H1 (cell line): ENCODE results near the gene NSD2. TPM values are rescaled to one million over a fixed set of nuclear protein-coding genes. Genes with fewer than 3 reads are reported as not detected.

Experiments
- CTCF ChIA-PET: fragments of 300-600 bp; sonication (Branson Sonifier 250); formaldehyde crosslinking; loops from one replicate; lab custom pipeline; 2021; ENCODE audit not compliant: partially characterized antibody; lab: Charles Lee
- POLR2A ChIA-PET: fragments of 300-600 bp; sonication (Branson Sonifier 250); formaldehyde crosslinking; loops from one replicate; lab custom pipeline; 2021; ENCODE audit warnings: inconsistent platforms; ENCODE audit not compliant: partially characterized antibody; lab: Charles Lee
- DNase-seq, 2 experiments: peaks; one replicate each; pipeline versions ENCODE4 v3.0.0 to v3.0.0-alpha.2; 2010 to 2022; ENCODE audit warnings: low spot score in 2 of 2, low read depth in 1 of 2, mixed read lengths in 1 of 2
- FAIRE-seq: peaks from 2 replicates; lab custom pipeline; 2011; peaks lifted over from hg19 to GRCh38; lab: Jason Lieb, UNC
- H2AFZ ChIP-seq: 2 replicates; pipeline ENCODE4 v1.8.1; 2012; ENCODE audit warnings: low read length, inconsistent platforms
- H2AK5ac ChIP-seq: 2 replicates; pipeline ENCODE4 v1.6.1; 2013; ENCODE audit warnings: low read depth, low read length
- H2BK120ac ChIP-seq: replicated peaks from 2 replicates; pipeline ENCODE3; 2013; ENCODE audit warnings: low read depth, low read length, inconsistent platforms
- H2BK12ac ChIP-seq: 2 replicates; pipeline ENCODE4 v1.6.1; 2013; ENCODE audit warnings: low read depth, low read length
- H2BK15ac ChIP-seq: 2 replicates; pipeline ENCODE4 v1.6.1; 2013; ENCODE audit warnings: low read length
- H2BK20ac ChIP-seq: 2 replicates; pipeline ENCODE4 v1.6.1; 2013; ENCODE audit warnings: low read length
- H2BK5ac ChIP-seq: 2 replicates; pipeline ENCODE4 v1.6.1; 2013; ENCODE audit warnings: low read depth, low read length
- H3K14ac ChIP-seq: 2 replicates; pipeline ENCODE4 v1.6.1; 2013; ENCODE audit warnings: inconsistent platforms; ENCODE audit not compliant: insufficient read length
- H3K18ac ChIP-seq: 2 replicates; pipeline ENCODE4 v1.6.1; 2013; ENCODE audit warnings: low read length; ENCODE audit errors: extremely low read depth
- H3K23ac ChIP-seq: 2 replicates; pipeline ENCODE4 v1.6.1; 2013; ENCODE audit warnings: inconsistent platforms; ENCODE audit not compliant: insufficient read length
- H3K23me2 ChIP-seq: 2 replicates; pipeline ENCODE4 v1.6.1; 2013; ENCODE audit warnings: low read depth, low read length
- H3K27ac ChIP-seq: 2 replicates; pipeline ENCODE4 v1.6.1; 2011; ENCODE audit warnings: low read depth, low read length, inconsistent platforms
- H3K27me3 ChIP-seq, 4 experiments: replicated peaks in 1 of 4; 1 replicate in 1 of 4; 2 replicates in 3 of 4; pipeline versions ENCODE4 v1.6.1 to v1.8.1; 2011 to 2013; ENCODE audit warnings: low read length in 3 of 4, mild to moderate bottlenecking in 3 of 4, inconsistent platforms in 2 of 4, mixed read lengths in 2 of 4, moderate library complexity in 1 of 4; ENCODE audit not compliant: control insufficient read depth in 3 of 4, insufficient read depth in 3 of 4; ENCODE audit errors: extremely low read depth in 1 of 4
- H3K36me3 ChIP-seq, 4 experiments: 2 replicates each; pipeline versions ENCODE4 v1.6.1 to v1.8.1; 2011 to 2013; ENCODE audit warnings: mild to moderate bottlenecking in 4 of 4, low read length in 3 of 4, moderate library complexity in 2 of 4, control low read depth in 1 of 4, inconsistent platforms in 1 of 4; ENCODE audit not compliant: insufficient read depth in 4 of 4, control insufficient read depth in 2 of 4
- H3K4ac ChIP-seq: replicated peaks from 2 replicates; pipeline ENCODE3; 2013; ENCODE audit warnings: low read length, low read depth, mixed read lengths, inconsistent platforms; ENCODE audit not compliant: insufficient read length
- H3K4me1 ChIP-seq, 4 experiments: replicated peaks in 1 of 4; 1 replicate in 1 of 4; 2 replicates in 3 of 4; pipeline versions ENCODE4 v1.6.1 to v1.8.1; 2011 to 2013; ENCODE audit warnings: low read length in 3 of 4, inconsistent platforms in 2 of 4, mixed read lengths in 1 of 4; ENCODE audit not compliant: insufficient read depth in 4 of 4, control insufficient read depth in 3 of 4
- H3K4me2 ChIP-seq, 2 experiments: 2 replicates each; pipeline versions ENCODE4 v1.6.1 to v1.8.1; 2011 to 2013; ENCODE audit warnings: low read depth in 2 of 2, low read length in 2 of 2, control low read depth in 1 of 2, inconsistent platforms in 1 of 2, mild to moderate bottlenecking in 1 of 2; ENCODE audit not compliant: insufficient read depth in 1 of 2
- H3K4me3 ChIP-seq, 4 experiments: fragments of 200-600, 300-600 bp in 1 of 4; sonication (generic), shearing (Covaris generic), sonication (Bioruptor Twin) in 1 of 4; 2 replicates each; pipeline versions ENCODE4 v1.5.1 to v1.8.1; 2011 to 2016; ENCODE audit warnings: low read length in 4 of 4, low read depth in 3 of 4, control low read depth in 2 of 4, inconsistent platforms in 2 of 4, mild to moderate bottlenecking in 2 of 4, mixed read lengths in 1 of 4, moderate library complexity in 1 of 4; ENCODE audit not compliant: insufficient read depth in 2 of 4; ENCODE audit errors: extremely low read depth in 1 of 4
- H3K56ac ChIP-seq: replicated peaks from 2 replicates; pipeline ENCODE3; 2013; ENCODE audit warnings: low read depth, mild to moderate bottlenecking, mixed read lengths, low read length, inconsistent platforms; ENCODE audit not compliant: insufficient read length
- H3K79me1 ChIP-seq: 2 replicates; pipeline ENCODE4 v1.6.1; 2013; ENCODE audit warnings: low read depth, low read length, control low read depth
- H3K79me2 ChIP-seq, 2 experiments: 2 replicates each; pipeline versions ENCODE4 v1.6.1 to v1.8.1; 2012 to 2013; ENCODE audit warnings: low read length in 2 of 2, mild to moderate bottlenecking in 2 of 2, inconsistent platforms in 1 of 2; ENCODE audit not compliant: insufficient read depth in 2 of 2, control insufficient read depth in 1 of 2
- H3K9ac ChIP-seq, 4 experiments: replicated peaks in 1 of 4; 1 replicate in 1 of 4; 2 replicates in 3 of 4; pipeline versions ENCODE4 v1.6.1 to v1.8.1; 2011 to 2013; ENCODE audit warnings: low read depth in 3 of 4, low read length in 3 of 4, control low read depth in 2 of 4, mild to moderate bottlenecking in 2 of 4, moderate library complexity in 2 of 4, inconsistent platforms in 1 of 4; ENCODE audit errors: extremely low read depth in 1 of 4
- H3K9me3 ChIP-seq, 2 experiments: 2 replicates each; pipeline versions ENCODE4 v1.6.1 to v1.8.1; 2012 to 2013; ENCODE audit warnings: mild to moderate bottlenecking in 2 of 2, moderate library complexity in 2 of 2, control low read depth in 1 of 2, inconsistent platforms in 1 of 2, low read depth in 1 of 2, low read length in 1 of 2, mixed read lengths in 1 of 2; ENCODE audit not compliant: insufficient read depth in 2 of 2
- H4K20me1 ChIP-seq, 2 experiments: replicated peaks in 1 of 2; 2 replicates each; pipeline versions ENCODE3 to v1.8.1; 2011 to 2013; ENCODE audit warnings: inconsistent platforms in 2 of 2, low read length in 2 of 2, mild to moderate bottlenecking in 1 of 2; ENCODE audit not compliant: insufficient read depth in 2 of 2, control insufficient read depth in 1 of 2
- H4K5ac ChIP-seq: 2 replicates; pipeline ENCODE4 v1.6.1; 2013; ENCODE audit warnings: low read length, low read depth, mixed read lengths, inconsistent platforms; ENCODE audit not compliant: insufficient read length
- H4K8ac ChIP-seq: 2 replicates; pipeline ENCODE4 v1.8.0; 2013; ENCODE audit warnings: mild to moderate bottlenecking, moderate library complexity, low read length, inconsistent platforms; ENCODE audit not compliant: insufficient read depth; ENCODE audit errors: extremely low read depth
- H4K91ac ChIP-seq: replicated peaks from 2 replicates; pipeline ENCODE3; 2013; ENCODE audit warnings: low read length, mixed read lengths, inconsistent platforms; ENCODE audit not compliant: insufficient read length
- JUND ChIP-seq: IDR thresholded peaks from 2 replicates; pipeline ENCODE4 v1.6.1; 2011; ENCODE audit warnings: mild to moderate bottlenecking, improper control_type of control experiment, low read length
- YY1 ChIP-seq: IDR thresholded peaks from 2 replicates; pipeline ENCODE4 v1.6.1; 2011; ENCODE audit warnings: low read depth, mild to moderate bottlenecking, low read length
- WGBS, 2 experiments: shearing (Covaris generic) in 1 of 2; methylation state at CpG; one replicate each; pipeline versions ENCODE4 v1.1.6 to v1.1.7; 2013 to 2015; ENCODE audit warnings: low lambda C conversion rate in 2 of 2, mixed read lengths in 2 of 2, inconsistent platforms in 1 of 2, low coverage in 1 of 2, missing lambda C conversion rate in 1 of 2; ENCODE audit not compliant: insufficient replicate concordance in 2 of 2, insufficient coverage in 1 of 2, insufficient read length in 1 of 2; ENCODE audit errors: extremely low coverage in 1 of 2, missing lambda C conversion rate in 1 of 2; 5-methylcytosine and 5-hydroxymethylcytosine counted together
- polyA plus RNA-seq, 7 experiments: library from polyadenylated mRNA; depleted of rRNA in 3 of 7; stranded (reverse) in 5 of 7; unstranded in 2 of 7; fragments of >200 nt in 5 of 7; fragments of 200-250 nt in 2 of 7; gene quantifications; 1 replicate in 5 of 7; 2 replicates in 1 of 7; 4 replicates in 1 of 7; pipeline versions ENCODE4 v1.2.1 to v1.2.3, GENCODE V29; 2011 to 2013; ENCODE audit warnings: missing spikeins in 2 of 7, mixed read lengths in 2 of 7
- total RNA-seq: library from RNA; stranded (reverse); fragmentation: NEBNext Ultra II Directional; extraction: Animal tissue kit (Norgen Biotek cat#: 25700); gene quantifications from 2 replicates; pipeline ENCODE4 v1.2.1, GENCODE V29; 2021
- TF ChIP-seq, protein P1 (sequence below): IDR thresholded peaks from 2 replicates; pipeline ENCODE4 v1.6.1; 2012; ENCODE audit warnings: inconsistent platforms
- TF ChIP-seq, protein P2 (sequence below): IDR thresholded peaks from 2 replicates; pipeline ENCODE4 v1.6.1; 2011; ENCODE audit warnings: low read depth, mild to moderate bottlenecking, low read length; ENCODE audit not compliant: insufficient read depth

The NSD2 gene
- total and polyA plus RNA-seq, 2 of the 8 experiments (the other 6 are each of a cell fraction or from before 2014, with no cell fraction given), result 26.7 to 129 TPM

DNA sequence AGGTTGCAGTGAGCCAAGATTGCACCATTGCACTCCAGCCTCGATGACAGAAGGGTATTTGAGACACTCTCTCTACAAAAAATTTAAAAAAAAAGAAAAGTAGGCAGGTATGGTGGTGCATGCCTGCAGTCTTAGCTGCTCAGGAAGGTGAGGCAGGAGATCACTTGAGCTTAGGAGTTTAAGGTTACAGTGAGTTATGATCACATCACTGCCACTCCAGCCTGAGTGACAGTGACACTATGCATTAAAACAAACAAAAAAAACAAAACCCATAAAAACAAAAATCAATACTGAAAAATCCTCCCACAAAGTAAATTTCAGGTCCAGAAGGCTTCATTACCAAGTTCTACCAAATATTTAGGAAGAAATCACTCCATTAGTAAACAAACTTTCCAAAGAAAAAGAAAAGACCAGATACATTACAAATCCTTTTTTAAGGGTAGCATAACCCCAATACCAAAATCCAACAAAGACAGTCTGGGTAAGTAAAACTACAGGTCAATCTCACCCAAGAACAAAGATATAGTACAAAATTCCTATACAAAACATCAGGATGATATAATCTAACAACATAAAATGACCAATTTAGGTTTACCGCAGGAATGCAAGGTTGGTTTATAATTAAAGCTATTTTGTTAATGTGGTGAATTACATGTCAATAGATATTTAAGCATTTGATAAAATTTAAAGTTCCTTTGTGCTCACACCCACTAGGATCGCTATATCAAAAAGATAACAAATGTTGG lies 125.8 kb downstream of the NSD2 start:
- Histone ChIP-seq H3K27ac (no peak overlapping the region), H3K18ac (no peak overlapping the region), H2BK5ac (no peak overlapping the region), H3K79me2 (peaks cover 10 to 86% of the 10 kb centered on the region in 2 experiments), H3K4me3 (no peak overlapping the region), H3K4me2 (no peak overlapping the region), H2AFZ (no peak overlapping the region), H2BK20ac (no peak overlapping the region), H3K4ac (no peak overlapping the region), H3K9me3 (no peaks in the 10 kb centered on the region), H3K14ac (no peak overlapping the region), H3K56ac (no peak overlapping the region), H4K5ac (no peak overlapping the region), H3K36me3 (peaks cover 0 to 3% (median 0%) of the 10 kb centered on the region in 4 experiments; a peak in 1 of 8 replicates), H3K23ac (no peak overlapping the region), H2BK12ac (no peak overlapping the region), H2BK15ac (no peak overlapping the region), H3K79me1 (peaks cover 16% of the 10 kb centered on the region), H3K27me3 (no peaks in the 10 kb centered on the region), H2AK5ac (no peak overlapping the region; the same call in 1 of the 2 replicates), H3K23me2 (no peaks in the 10 kb centered on the region), H4K91ac (no peak overlapping the region), H2BK120ac (no peak overlapping the region), H3K4me1 (peaks cover 0 to 4% (median 3%) of the 10 kb centered on the region in 4 experiments; a peak in 2 of 7 replicates), H4K20me1 (peaks cover 11 to 20% of the 10 kb centered on the region in 2 experiments), H3K9ac (no peak overlapping the region), H4K8ac (no peak overlapping the region)
- 89% methylated on average over 3 of the region's 3 CpGs; no CpG with 5 or more reads in 1 of the 2 experiments for WGBS, 2 experiments
- TF ChIP-seq YY1, result no peak
- TF ChIP-seq, protein P1, sequence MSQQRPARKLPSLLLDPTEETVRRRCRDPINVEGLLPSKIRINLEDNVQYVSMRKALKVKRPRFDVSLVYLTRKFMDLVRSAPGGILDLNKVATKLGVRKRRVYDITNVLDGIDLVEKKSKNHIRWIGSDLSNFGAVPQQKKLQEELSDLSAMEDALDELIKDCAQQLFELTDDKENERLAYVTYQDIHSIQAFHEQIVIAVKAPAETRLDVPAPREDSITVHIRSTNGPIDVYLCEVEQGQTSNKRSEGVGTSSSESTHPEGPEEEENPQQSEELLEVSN, result no peak
- TF ChIP-seq JUND, result no peak
- TF ChIP-seq, protein P2, sequence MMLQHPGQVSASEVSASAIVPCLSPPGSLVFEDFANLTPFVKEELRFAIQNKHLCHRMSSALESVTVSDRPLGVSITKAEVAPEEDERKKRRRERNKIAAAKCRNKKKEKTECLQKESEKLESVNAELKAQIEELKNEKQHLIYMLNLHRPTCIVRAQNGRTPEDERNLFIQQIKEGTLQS, result no peak
- DNase-seq (no peak), FAIRE-seq (no peak)
- CTCF ChIA-PET, result interaction anchor here (1.4 kb wide), 1 partner anchor 67 kb away, joined by 3 read pairs; no protein-coding TSS in a partner anchor
- POLR2A ChIA-PET, result no interaction called here
